Left lobe of liver (tissue), 1 donor: Measurements from ENCODE around the gene B4GALT4. TPM values are rescaled to one million over a fixed set of nuclear protein-coding genes. Genes with fewer than 3 reads are reported as not detected.

Source experiments
- total RNA-seq: library from RNA; stranded (reverse); gene quantifications from one replicate; pipeline ENCODE4 v1.2.1, GENCODE V29; 2021
- donor health status: DM: no; HTN: yes; CAD: no.

The B4GALT4 gene
- total RNA-seq, 1 donor from 2014 or later: 7.5 TPM

Other genes starting within 250 kb of the B4GALT4 start
- 0.08 TPM for gene IGSF11, start 206.0 kb downstream of the B4GALT4 start, total RNA-seq
- gene TEX55, start 94.7 kb downstream of the B4GALT4 start, total RNA-seq: not detected
- gene UPK1B, start 67.3 kb downstream of the B4GALT4 start, total RNA-seq: not detected
- gene ARHGAP31, start 53.5 kb upstream of the B4GALT4 start, total RNA-seq: 2.9 TPM
- gene TMEM39A, start 222.7 kb upstream of the B4GALT4 start, total RNA-seq: 23.4 TPM
- gene POGLUT1, start 228.1 kb upstream of the B4GALT4 start, total RNA-seq: 8.6 TPM